Measurements from ENCODE around the gene TPPP3. TPM values are rescaled to one million over a fixed set of nuclear protein-coding genes. Genes with fewer than 3 reads are reported as not detected.
"Not testable (repeated sequence)": the region's sequence is repeated elsewhere in the genome, so short reads cannot be mapped to it uniquely, and the experiment has no call there.

Gene TPPP3
- total RNA-seq, 1 donor from 2014 or later: 135 TPM

DNA sequence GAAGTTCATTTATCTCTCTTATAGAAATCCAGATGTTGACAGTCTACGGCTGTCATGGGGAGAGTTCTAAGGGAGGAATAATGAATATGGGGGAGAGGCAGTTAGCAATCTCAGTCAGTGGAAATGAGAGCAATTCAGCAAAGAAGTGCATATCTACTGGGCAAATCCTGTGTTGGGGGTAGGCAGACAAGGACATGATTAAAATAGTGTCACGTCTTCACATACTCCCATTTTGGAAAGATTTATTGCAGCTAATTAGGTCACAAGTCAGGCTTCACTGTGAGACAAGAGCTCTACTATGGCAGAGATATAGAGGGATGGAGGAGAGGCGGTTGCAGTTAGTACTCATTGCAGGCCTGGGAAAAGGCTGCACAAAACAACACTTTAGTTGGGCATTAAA lies 36.9 kb downstream of the TPPP3 start:
- Histone ChIP-seq H3K9ac (ENCODE audit: low read depth in 1 of 3, low read length in 3 of 3) (no peak overlapping the region), H3K4me3 (ENCODE audit: low read length in 3 of 3) (no peak overlapping the region), H3K27ac (ENCODE audit: low read depth, low read length) (no peak overlapping the region), H3K36me3 (ENCODE audit: control insufficient read depth in 3 of 3, insufficient read depth in 3 of 3, low read length in 3 of 3) (no peaks in the 10 kb centered on the region), H3K27me3 (ENCODE audit: control insufficient read depth in 3 of 3, insufficient read depth in 3 of 3, low read length in 3 of 3) (peaks cover 0 to 2% (median 0%) of the 10 kb centered on the region in 3 donors), H3K9me3 (ENCODE audit: control insufficient read depth in 3 of 3, low read length in 3 of 3) (no peaks in the 10 kb centered on the region), H3K4me1 (ENCODE audit: control insufficient read depth in 3 of 3, insufficient read depth in 3 of 3, low read length in 3 of 3) (no peaks in the 10 kb centered on the region)

DNA sequence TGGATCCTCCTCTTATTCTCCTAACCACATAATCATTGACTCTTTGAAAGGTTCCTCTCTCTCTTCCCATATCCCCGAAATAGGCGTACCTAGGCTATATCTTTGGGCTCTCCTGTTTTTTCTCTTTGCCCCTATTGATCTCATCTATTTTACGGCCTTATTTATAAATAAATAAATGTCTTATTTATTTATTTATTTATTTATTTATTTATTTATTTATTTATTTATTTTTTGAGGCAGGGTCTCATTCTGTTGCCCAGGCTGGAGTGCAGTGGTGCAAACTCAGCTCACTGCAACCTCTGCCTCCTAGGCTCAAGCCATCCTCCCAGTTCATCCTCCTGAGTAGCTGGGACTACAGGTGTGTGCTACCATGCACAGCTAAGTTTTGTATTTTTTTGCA lies 40.8 kb downstream of the TPPP3 start:
- not testable (repeated sequence) for H3K27ac ChIP-seq (ENCODE audit: low read depth, low read length); H3K9me3 ChIP-seq (ENCODE audit: control insufficient read depth in 3 of 3, low read length in 3 of 3); H3K27me3 ChIP-seq (ENCODE audit: control insufficient read depth in 3 of 3, insufficient read depth in 3 of 3, low read length in 3 of 3)

DNA sequence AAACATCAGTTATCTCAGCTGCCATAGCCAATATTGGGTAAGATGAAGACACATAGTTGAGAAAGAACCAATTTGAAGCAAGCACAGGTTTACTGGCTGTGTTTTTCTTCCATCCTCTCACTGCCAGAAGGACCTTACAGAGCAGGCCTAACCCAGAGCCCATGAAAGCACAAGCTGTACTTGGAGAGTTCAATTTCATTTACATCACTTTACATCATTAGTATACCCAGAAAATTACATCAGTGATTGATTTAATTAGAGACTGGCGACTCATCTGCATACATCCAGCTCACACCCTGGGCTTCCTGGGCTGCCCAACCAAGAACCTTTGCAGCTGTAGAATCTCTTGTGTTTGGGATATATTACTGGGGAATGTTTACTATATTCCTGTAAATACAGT lies 43.0 kb downstream of the TPPP3 start:
- Histone ChIP-seq H3K4me3 (ENCODE audit: low read length in 3 of 3) (no peak overlapping the region), H3K27me3 (ENCODE audit: control insufficient read depth in 3 of 3, insufficient read depth in 3 of 3, low read length in 3 of 3) (no peaks in the 10 kb centered on the region), H3K4me1 (ENCODE audit: control insufficient read depth in 3 of 3, insufficient read depth in 3 of 3, low read length in 3 of 3) (no peaks in the 10 kb centered on the region), H3K36me3 (ENCODE audit: control insufficient read depth in 3 of 3, insufficient read depth in 3 of 3, low read length in 3 of 3) (no peaks in the 10 kb centered on the region), H3K9ac (ENCODE audit: low read depth in 1 of 3, low read length in 3 of 3) (no peak overlapping the region), H3K27ac (ENCODE audit: low read depth, low read length) (no peak overlapping the region), H3K9me3 (ENCODE audit: control insufficient read depth in 3 of 3, low read length in 3 of 3) (no peaks in the 10 kb centered on the region)

More for the DNA sequence above, 40.8 kb downstream of the TPPP3 start:
- H3K36me3 ChIP-seq (ENCODE audit: control insufficient read depth in 3 of 3, insufficient read depth in 3 of 3, low read length in 3 of 3); H3K9ac ChIP-seq (ENCODE audit: low read depth in 1 of 3, low read length in 3 of 3); H3K4me3 ChIP-seq (ENCODE audit: low read length in 3 of 3); H3K4me1 ChIP-seq (ENCODE audit: control insufficient read depth in 3 of 3, insufficient read depth in 3 of 3, low read length in 3 of 3): not testable (repeated sequence)

DNA sequence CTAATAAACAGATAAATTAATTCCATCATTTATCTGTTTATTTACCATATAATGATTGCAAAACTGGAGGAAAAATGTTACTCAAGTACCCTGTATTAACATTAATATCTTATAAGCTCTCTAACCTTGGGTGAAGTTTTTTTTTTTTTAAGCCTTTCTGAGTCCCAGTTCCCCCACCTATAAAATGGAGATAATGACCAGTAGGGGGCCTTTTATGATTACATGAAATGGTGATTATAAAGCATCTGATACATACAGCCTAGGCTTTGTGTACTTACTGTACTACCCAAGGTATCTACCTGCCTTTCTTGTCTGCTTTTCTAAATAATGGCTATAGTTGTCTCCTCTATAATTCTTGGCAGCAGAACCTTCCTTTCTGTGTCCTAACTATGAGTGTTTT lies 44.1 kb downstream of the TPPP3 start:
- Histone ChIP-seq H3K27ac (ENCODE audit: low read depth, low read length) (no peak overlapping the region), H3K27me3 (ENCODE audit: control insufficient read depth in 3 of 3, insufficient read depth in 3 of 3, low read length in 3 of 3) (no peaks in the 10 kb centered on the region), H3K4me3 (ENCODE audit: low read length in 3 of 3) (no peak overlapping the region), H3K36me3 (ENCODE audit: control insufficient read depth in 3 of 3, insufficient read depth in 3 of 3, low read length in 3 of 3) (no peaks in the 10 kb centered on the region), H3K9me3 (ENCODE audit: control insufficient read depth in 3 of 3, low read length in 3 of 3) (no peaks in the 10 kb centered on the region), H3K4me1 (ENCODE audit: control insufficient read depth in 3 of 3, insufficient read depth in 3 of 3, low read length in 3 of 3) (peaks cover 0 to 2% (median 0%) of the 10 kb centered on the region in 3 donors), H3K9ac (ENCODE audit: low read depth in 1 of 3, low read length in 3 of 3) (no peak overlapping the region)

DNA sequence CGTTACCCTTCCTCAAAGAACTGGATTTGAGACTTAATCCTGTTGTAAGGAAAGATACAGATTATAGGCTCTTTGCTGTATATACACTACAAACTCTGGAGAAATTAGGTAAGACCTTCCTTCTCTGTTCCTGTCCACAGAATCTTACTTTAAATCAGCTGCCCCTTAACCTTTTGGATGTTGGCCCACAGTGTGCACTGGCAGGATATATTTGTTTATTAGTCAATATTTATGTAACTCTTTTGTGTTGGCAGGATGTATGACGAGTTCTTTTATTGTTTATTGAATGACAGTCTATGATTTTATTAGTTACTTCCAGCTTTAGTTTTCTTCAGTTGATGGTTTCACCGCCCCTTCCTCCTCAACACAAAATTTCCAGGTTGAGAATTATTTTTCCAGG lies 47.0 kb downstream of the TPPP3 start:
- Histone ChIP-seq H3K27ac (ENCODE audit: low read depth, low read length) (no peak overlapping the region), H3K9ac (ENCODE audit: low read depth in 1 of 3, low read length in 3 of 3) (no peak overlapping the region), H3K36me3 (ENCODE audit: control insufficient read depth in 3 of 3, insufficient read depth in 3 of 3, low read length in 3 of 3) (no peaks in the 10 kb centered on the region), H3K9me3 (ENCODE audit: control insufficient read depth in 3 of 3, low read length in 3 of 3) (no peaks in the 10 kb centered on the region), H3K27me3 (ENCODE audit: control insufficient read depth in 3 of 3, insufficient read depth in 3 of 3, low read length in 3 of 3) (no peaks in the 10 kb centered on the region), H3K4me3 (ENCODE audit: low read length in 3 of 3) (no peak overlapping the region), H3K4me1 (ENCODE audit: control insufficient read depth in 3 of 3, insufficient read depth in 3 of 3, low read length in 3 of 3) (peaks cover 0 to 2% (median 0%) of the 10 kb centered on the region in 3 donors)

DNA sequence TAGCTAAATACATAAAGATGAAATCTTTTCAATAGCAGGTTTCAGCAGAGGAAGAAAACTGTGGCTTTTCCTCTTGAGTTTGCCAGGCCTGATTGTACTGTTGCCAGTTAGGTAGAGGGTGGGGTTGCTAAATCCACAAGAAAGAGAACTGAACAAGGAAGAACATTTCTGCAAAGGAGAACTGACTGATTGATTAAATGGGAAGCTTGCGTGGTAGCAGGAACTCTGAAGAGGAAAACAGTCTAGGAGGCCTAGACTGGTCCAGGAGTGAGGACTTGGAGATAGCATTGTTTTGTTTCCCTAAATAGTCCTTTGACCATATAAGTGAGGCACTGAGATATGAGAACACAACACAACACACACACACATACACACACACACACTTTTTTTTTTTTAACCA lies 47.9 kb downstream of the TPPP3 start:
- H3K27me3 ChIP-seq (ENCODE audit: control insufficient read depth in 3 of 3, insufficient read depth in 3 of 3, low read length in 3 of 3): no peaks in the 10 kb centered on the region
- no peaks in the 10 kb centered on the region for H3K9me3 ChIP-seq (ENCODE audit: control insufficient read depth in 3 of 3, low read length in 3 of 3)
- no peak overlapping the region for H3K27ac ChIP-seq (ENCODE audit: low read depth, low read length)
- H3K4me3 ChIP-seq (ENCODE audit: low read length in 3 of 3): no peak overlapping the region
- H3K9ac ChIP-seq (ENCODE audit: low read depth in 1 of 3, low read length in 3 of 3): no peak overlapping the region
- H3K4me1 ChIP-seq (ENCODE audit: control insufficient read depth in 3 of 3, insufficient read depth in 3 of 3, low read length in 3 of 3): peaks cover 0 to 2% (median 0%) of the 10 kb centered on the region in 3 donors
- H3K36me3 ChIP-seq (ENCODE audit: control insufficient read depth in 3 of 3, insufficient read depth in 3 of 3, low read length in 3 of 3): no peaks in the 10 kb centered on the region

DNA sequence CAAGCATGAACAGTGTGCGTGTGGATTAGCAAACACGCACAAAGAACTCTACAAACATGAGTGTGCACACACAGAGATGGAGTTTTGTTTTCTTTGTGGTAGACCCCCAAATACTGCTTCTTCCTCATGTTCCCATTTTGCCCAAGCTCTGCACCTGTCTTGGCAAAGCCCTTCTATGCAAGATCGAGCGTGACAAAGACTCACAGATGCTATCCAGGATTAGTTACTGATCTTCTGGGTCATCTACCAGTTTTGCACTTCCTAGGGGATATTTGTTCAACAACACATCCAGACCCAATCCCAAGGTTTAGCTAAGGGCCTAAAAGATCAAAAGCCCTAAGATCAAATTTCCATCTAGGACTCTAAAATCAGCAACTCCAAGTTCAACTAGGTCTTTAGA lies 50.7 kb downstream of the TPPP3 start:
- Histone ChIP-seq H3K9ac (ENCODE audit: low read depth in 1 of 3, low read length in 3 of 3) (no peak overlapping the region), H3K27ac (ENCODE audit: low read depth, low read length) (no peak overlapping the region), H3K27me3 (ENCODE audit: control insufficient read depth in 3 of 3, insufficient read depth in 3 of 3, low read length in 3 of 3) (no peaks in the 10 kb centered on the region), H3K4me3 (ENCODE audit: low read length in 3 of 3) (no peak overlapping the region), H3K4me1 (ENCODE audit: control insufficient read depth in 3 of 3, insufficient read depth in 3 of 3, low read length in 3 of 3) (peaks cover 0 to 2% (median 0%) of the 10 kb centered on the region in 3 donors), H3K9me3 (ENCODE audit: control insufficient read depth in 3 of 3, low read length in 3 of 3) (no peaks in the 10 kb centered on the region), H3K36me3 (ENCODE audit: control insufficient read depth in 3 of 3, insufficient read depth in 3 of 3, low read length in 3 of 3) (no peaks in the 10 kb centered on the region)

DNA sequence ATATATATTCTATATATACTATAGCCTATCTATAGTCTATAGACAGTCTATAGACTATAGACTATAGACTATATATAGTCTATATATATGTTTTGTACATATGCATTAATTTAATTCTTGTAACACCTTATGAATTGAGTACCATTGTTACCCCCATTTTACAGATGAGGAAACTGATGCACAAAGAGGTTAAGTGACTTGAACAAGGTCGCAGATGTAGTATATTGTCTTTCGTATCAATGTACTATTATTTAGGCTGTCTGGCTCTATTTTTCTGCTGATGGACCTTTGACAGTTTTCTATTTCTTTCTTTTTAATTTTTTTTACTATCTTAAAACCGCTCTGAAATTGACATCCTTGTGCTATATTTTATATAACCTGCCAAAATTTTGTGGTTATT lies 52.0 kb downstream of the TPPP3 start:
- H3K9ac ChIP-seq (ENCODE audit: low read depth in 1 of 3, low read length in 3 of 3): no peak overlapping the region
- no peaks in the 10 kb centered on the region for H3K27me3 ChIP-seq (ENCODE audit: control insufficient read depth in 3 of 3, insufficient read depth in 3 of 3, low read length in 3 of 3)
- H3K4me3 ChIP-seq (ENCODE audit: low read length in 3 of 3): no peak overlapping the region
- H3K27ac ChIP-seq (ENCODE audit: low read depth, low read length): no peak overlapping the region
- peaks cover 0 to 2% (median 0%) of the 10 kb centered on the region in 3 donors for H3K4me1 ChIP-seq (ENCODE audit: control insufficient read depth in 3 of 3, insufficient read depth in 3 of 3, low read length in 3 of 3)
- H3K36me3 ChIP-seq (ENCODE audit: control insufficient read depth in 3 of 3, insufficient read depth in 3 of 3, low read length in 3 of 3): no peaks in the 10 kb centered on the region
- no peaks in the 10 kb centered on the region for H3K9me3 ChIP-seq (ENCODE audit: control insufficient read depth in 3 of 3, low read length in 3 of 3)

Small RNA genes lying within 50 kb of the gene (small RNA-seq; reads per million reads assigned to genes)
- gene RNU1-123P: not detected

Other genes with a start within 250 kb of the TPPP3 start
- gene B3GNT9, start 242.5 kb downstream of the TPPP3 start, total RNA-seq: 7.8 TPM
- 6.3 TPM for gene TRADD, start 233.6 kb downstream of the TPPP3 start, total RNA-seq
- gene FBXL8, start 233.5 kb downstream of the TPPP3 start, total RNA-seq: 1.6 TPM
- 3.7 TPM for gene HSF4, start 228.8 kb downstream of the TPPP3 start, total RNA-seq
- gene NOL3, start 223.0 kb downstream of the TPPP3 start, total RNA-seq: 11.0 TPM
- 5.2 TPM for gene MATCAP1, start 209.5 kb downstream of the TPPP3 start, total RNA-seq
- 5.2 TPM for gene EXOC3L1, start 203.4 kb downstream of the TPPP3 start, total RNA-seq
- 32.4 TPM for gene E2F4, start 201.3 kb downstream of the TPPP3 start, total RNA-seq
- gene ELMO3, start 194.4 kb downstream of the TPPP3 start, total RNA-seq: not detected
- 24.5 TPM for gene TMEM208, start 166.4 kb downstream of the TPPP3 start, total RNA-seq
- 5.2 TPM for gene FHOD1, start 146.0 kb downstream of the TPPP3 start, total RNA-seq
- not detected for gene SLC9A5, start 144.5 kb downstream of the TPPP3 start, total RNA-seq
- gene PLEKHG4, start 114.0 kb downstream of the TPPP3 start, total RNA-seq: 7.3 TPM
- gene KCTD19, start 66.8 kb downstream of the TPPP3 start, total RNA-seq: not detected
- not detected for gene LRRC36, start 66.7 kb downstream of the TPPP3 start, total RNA-seq
- 11.5 TPM for gene ZDHHC1, start 23.0 kb upstream of the TPPP3 start, total RNA-seq
- 2.6 TPM for gene HSD11B2, start 37.6 kb upstream of the TPPP3 start, total RNA-seq
- gene ATP6V0D1, start 87.7 kb upstream of the TPPP3 start, total RNA-seq: 46.4 TPM
- not detected for gene AGRP, start 90.0 kb upstream of the TPPP3 start, total RNA-seq
- gene RIPOR1, start 135.3 kb upstream of the TPPP3 start, total RNA-seq: 30.8 TPM
- 31.3 TPM for gene CTCF, start 169.0 kb upstream of the TPPP3 start, total RNA-seq

Measured in skeletal muscle tissue (tissue), 5 donors.